Naive thymus-derived CD4-positive, alpha-beta T cell (primary cell): Measurements from ENCODE around the gene CSTPP1. TPM values are rescaled to one million over a fixed set of nuclear protein-coding genes. Genes with fewer than 3 reads are reported as not detected.

Source experiments
- ATAC-seq: fragments of 150-1000 bp; cut with Tn5 transposase; 2 replicates; pipeline ENCODE4 v1.10.0; 2021; ENCODE audit warnings: mild to moderate bottlenecking, moderate library complexity
- CTCF ChIA-PET: fragments of 350-600 bp; sonication (Branson Sonifier 250); formaldehyde crosslinking; loops from one replicate; lab custom pipeline; 2021; ENCODE audit warnings: antibody characterized with exemption; lab: Charles Lee
- POLR2A ChIA-PET: fragments of 350-600 bp; sonication (Branson Sonifier 250); formaldehyde crosslinking; loops from one replicate; lab custom pipeline; 2021; ENCODE audit warnings: antibody characterized with exemption, inconsistent platforms; lab: Charles Lee
- DNase-seq, 9 donors: peaks; one replicate each; pipeline versions ENCODE4 v3.0.0 to v3.0.0-alpha.2; 2020 to 2022; ENCODE audit warnings: mixed read lengths in 1 of 9
- H3K27ac ChIP-seq: one replicate; pipeline ENCODE4 v1.7.0; 2013; ENCODE audit warnings: mild to moderate bottlenecking, low read depth, low read length, moderate library complexity
- H3K27me3 ChIP-seq, 2 donors: one replicate each; pipeline ENCODE4 v1.7.0; 2013; ENCODE audit warnings: low read length in 2 of 2, mild to moderate bottlenecking in 2 of 2, moderate library complexity in 2 of 2; ENCODE audit not compliant: control insufficient read depth in 2 of 2, insufficient read depth in 2 of 2
- H3K36me3 ChIP-seq, 3 experiments: 1 replicate in 2 of 3; 2 replicates in 1 of 3; pipeline ENCODE4 v1.7.0; 2013; ENCODE audit warnings: low read length in 3 of 3, mild to moderate bottlenecking in 3 of 3, moderate library complexity in 1 of 3; ENCODE audit not compliant: insufficient read depth in 3 of 3, control insufficient read depth in 2 of 3
- H3K4me1 ChIP-seq, 2 donors: one replicate each; pipeline ENCODE4 v1.7.0; 2013; ENCODE audit warnings: low read length in 2 of 2, mild to moderate bottlenecking in 2 of 2, moderate library complexity in 1 of 2; ENCODE audit not compliant: control insufficient read depth in 2 of 2, insufficient read depth in 2 of 2
- H3K4me3 ChIP-seq: 2 replicates; pipeline ENCODE4 v1.7.0; 2013; ENCODE audit warnings: mild to moderate bottlenecking, low read length
- H3K9me3 ChIP-seq, 3 experiments: 1 replicate in 2 of 3; 2 replicates in 1 of 3; pipeline ENCODE4 v1.7.0; 2013; ENCODE audit warnings: low read length in 3 of 3; ENCODE audit not compliant: control insufficient read depth in 2 of 3
- H3K27ac Mint-ChIP-seq, 9 donors: one replicate each; pipeline ENCODE4 v1.8.0; 2020 to 2022; ENCODE audit warnings: mixed read lengths in 9 of 9, mild to moderate bottlenecking in 8 of 9, moderate library complexity in 5 of 9, inconsistent platforms in 2 of 9
- H3K27me3 Mint-ChIP-seq, 5 donors: one replicate each; pipeline ENCODE4 v1.8.0; 2021 to 2022; ENCODE audit warnings: mixed read lengths in 5 of 5, mild to moderate bottlenecking in 1 of 5
- H3K36me3 Mint-ChIP-seq, 5 donors: one replicate each; pipeline ENCODE4 v1.8.0; 2020 to 2022; ENCODE audit warnings: mixed read lengths in 5 of 5, mild to moderate bottlenecking in 3 of 5, inconsistent platforms in 1 of 5
- H3K4me1 Mint-ChIP-seq, 7 donors: one replicate each; pipeline ENCODE4 v1.8.0; 2020 to 2022; ENCODE audit warnings: mixed read lengths in 7 of 7, mild to moderate bottlenecking in 3 of 7, inconsistent platforms in 1 of 7
- H3K4me3 Mint-ChIP-seq, 10 donors: one replicate each; pipeline ENCODE4 v1.8.0; 2020 to 2022; ENCODE audit warnings: mild to moderate bottlenecking in 10 of 10, mixed read lengths in 10 of 10, moderate library complexity in 6 of 10, inconsistent platforms in 2 of 10
- H3K9me3 Mint-ChIP-seq, 11 donors: one replicate each; pipeline ENCODE4 v1.8.0; 2020 to 2022; ENCODE audit warnings: mixed read lengths in 11 of 11, mild to moderate bottlenecking in 4 of 11, inconsistent platforms in 1 of 11, moderate library complexity in 1 of 11
- intact Hi-C, 2 donors: fragments of 100-400 bp; cut with micrococcal nuclease; formaldehyde crosslinking; loops; one replicate each; pipeline ENCODE4 v1.15.1; 2023
- polyA plus RNA-seq, 2 donors: library from polyadenylated mRNA; unstranded; fragments of 300-500 nt; fragmentation: Illumina TruSeq; gene quantifications; one replicate each; pipeline ENCODE4 v1.2.3, GENCODE V29; 2021
- total RNA-seq, 6 experiments: library from RNA in 5 of 6; stranded (reverse) in 5 of 6; gene quantifications; 1 replicate in 5 of 6; 2 replicates in 1 of 6; pipeline ENCODE4 v1.2.3 and lab custom pipeline; 2021 to 2026

CSTPP1 gene
- total and polyA plus RNA-seq, 7 experiments from 2014 or later: 9.3 to 18.6 (median 16.1) TPM

DNA sequence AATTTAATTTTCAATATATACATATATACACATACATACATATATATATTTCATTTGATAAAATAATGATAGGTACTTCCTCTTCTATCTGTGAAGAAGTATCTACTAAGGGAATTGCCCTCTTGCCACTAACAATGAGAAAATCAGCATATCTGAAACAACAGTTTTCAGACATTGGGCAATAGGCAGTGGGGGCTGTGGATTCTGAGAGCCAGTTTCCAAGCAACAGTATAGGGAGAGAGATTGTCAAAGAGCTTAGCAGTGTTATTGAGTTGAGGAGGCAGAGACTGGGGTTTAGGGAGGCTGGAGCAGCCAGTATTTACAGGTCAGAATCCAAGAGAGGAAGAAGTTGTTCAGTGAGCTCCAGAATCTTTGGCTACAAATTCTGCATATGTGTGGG lies 120.8 kb downstream of the CSTPP1 start:
- ATAC-seq (no peak), DNase-seq (no peak)
- Mint-ChIP-seq H3K27ac (no peak overlapping the region), H3K9me3 (peaks cover 0 to 10% (median 3%) of the 10 kb centered on the region in 11 donors), H3K36me3 (peaks cover 8 to 50% (median 41%) of the 10 kb centered on the region in 5 donors), H3K4me1 (peaks cover 0 to 6% (median 0%) of the 10 kb centered on the region in 7 donors), H3K27me3 (no peaks in the 10 kb centered on the region), H3K4me3 (no peak overlapping the region)
- Histone ChIP-seq H3K9me3 (no peaks in the 10 kb centered on the region), H3K27ac (no peak overlapping the region), H3K4me3 (no peak overlapping the region), H3K36me3 (no peaks in the 10 kb centered on the region), H3K4me1 (no peaks in the 10 kb centered on the region), H3K27me3 (no peaks in the 10 kb centered on the region)
- POLR2A ChIA-PET: no interaction called here
- CTCF ChIA-PET: no interaction called here
- intact Hi-C loops: no loop called here

GRCh38 chr11:47060807-47061206 lies 124.2 kb downstream of the CSTPP1 start:
- no peaks in the 10 kb centered on the region for H3K36me3 ChIP-seq
- Mint-ChIP-seq H3K4me1 (peaks cover 0 to 6% (median 0%) of the 10 kb centered on the region in 7 donors), H3K4me3 (no peak overlapping the region), H3K27ac (no peak overlapping the region), H3K9me3 (peaks cover 0 to 10% (median 3%) of the 10 kb centered on the region in 11 donors), H3K27me3 (no peaks in the 10 kb centered on the region), H3K36me3 (peaks cover 0 to 43% (median 22%) of the 10 kb centered on the region in 5 donors)
- ChIA-PET POLR2A (no interaction called here), CTCF (interaction anchor here (0.6 kb wide), 1 partner anchor 25 kb away, joined by 3 read pairs; no protein-coding TSS in a partner anchor)
- DNase-seq (no peak), ATAC-seq (no peak)
- H3K4me3 ChIP-seq: no peak overlapping the region
- no peaks in the 10 kb centered on the region for H3K9me3 ChIP-seq
- no peaks in the 10 kb centered on the region for H3K4me1 ChIP-seq
- no peaks in the 10 kb centered on the region for H3K27me3 ChIP-seq
- intact Hi-C loops: no loop called here
- no peak overlapping the region for H3K27ac ChIP-seq

DNA sequence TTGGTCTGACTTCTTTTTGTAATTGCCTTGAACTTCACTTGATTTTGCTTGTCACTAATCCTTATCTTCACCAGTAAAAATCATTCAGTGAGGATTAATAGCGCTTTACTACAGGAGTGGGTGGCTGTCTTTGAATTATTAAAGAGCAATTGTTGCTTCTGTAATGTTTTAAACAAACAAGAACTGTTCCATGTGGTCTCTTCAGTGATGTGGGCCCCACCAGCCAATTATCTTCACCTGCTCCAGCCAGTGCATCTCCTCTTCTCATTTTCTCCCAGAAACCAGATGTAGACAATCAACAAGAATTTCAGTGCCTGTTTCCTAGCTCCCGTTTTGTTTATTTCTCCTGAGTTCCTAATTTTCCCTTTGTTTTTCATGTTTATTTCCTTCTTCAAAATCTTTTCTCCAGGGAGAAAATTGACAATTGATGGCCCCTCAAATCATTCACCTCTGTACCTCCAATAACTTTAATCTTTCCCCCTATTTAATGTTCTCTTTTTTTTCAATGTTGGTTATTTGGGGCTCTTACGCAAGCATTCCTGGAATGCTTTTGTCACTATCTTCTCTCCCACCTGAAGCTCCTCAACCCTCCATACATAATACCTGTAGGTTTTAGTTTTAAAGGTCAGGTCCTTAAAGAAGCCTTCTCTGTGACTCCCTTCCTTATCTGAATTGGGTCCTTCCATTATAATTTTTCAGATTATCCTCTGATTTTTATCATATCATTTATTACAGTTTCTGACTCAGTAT lies 125.0 kb downstream of the CSTPP1 start:
- Mint-ChIP-seq H3K4me1 (peaks cover 0 to 6% (median 0%) of the 10 kb centered on the region in 7 donors), H3K36me3 (peaks cover 0 to 35% (median 15%) of the 10 kb centered on the region in 5 donors), H3K9me3 (peaks cover 0 to 10% (median 3%) of the 10 kb centered on the region in 11 donors), H3K27ac (peak overlapping the region in 2 of 9 donors; percentile 54 to 68), H3K27me3 (no peaks in the 10 kb centered on the region), H3K4me3 (no peak overlapping the region)
- CTCF ChIA-PET: interaction anchor here (0.6 kb wide), 1 partner anchor 24 kb away, joined by 3 read pairs; no protein-coding TSS in a partner anchor
- Histone ChIP-seq H3K4me3 (no peak overlapping the region), H3K36me3 (no peaks in the 10 kb centered on the region), H3K27me3 (no peaks in the 10 kb centered on the region), H3K4me1 (no peaks in the 10 kb centered on the region), H3K27ac (no peak overlapping the region), H3K9me3 (no peaks in the 10 kb centered on the region)
- POLR2A ChIA-PET: no interaction called here
- intact Hi-C loops: no loop called here
- no peak for ATAC-seq
- DNase-seq: no peak

GRCh38 chr11:47062736-47063135 lies 126.2 kb downstream of the CSTPP1 start:
- ATAC-seq: no peak
- Histone ChIP-seq H3K36me3 (no peaks in the 10 kb centered on the region), H3K27me3 (no peaks in the 10 kb centered on the region), H3K4me1 (no peaks in the 10 kb centered on the region), H3K9me3 (no peaks in the 10 kb centered on the region), H3K4me3 (no peak overlapping the region), H3K27ac (no peak overlapping the region)
- POLR2A ChIA-PET: no interaction called here
- H3K4me3 Mint-ChIP-seq: no peak overlapping the region
- CTCF ChIA-PET: no interaction called here
- H3K4me1 Mint-ChIP-seq: peaks cover 0 to 6% (median 0%) of the 10 kb centered on the region in 7 donors
- intact Hi-C loops: no loop called here
- no peak for DNase-seq
- H3K9me3 Mint-ChIP-seq: peaks cover 0 to 4% (median 0%) of the 10 kb centered on the region in 11 donors
- peaks cover 0 to 27% (median 9%) of the 10 kb centered on the region in 5 donors for H3K36me3 Mint-ChIP-seq
- no peaks in the 10 kb centered on the region for H3K27me3 Mint-ChIP-seq
- no peak overlapping the region for H3K27ac Mint-ChIP-seq

DNA sequence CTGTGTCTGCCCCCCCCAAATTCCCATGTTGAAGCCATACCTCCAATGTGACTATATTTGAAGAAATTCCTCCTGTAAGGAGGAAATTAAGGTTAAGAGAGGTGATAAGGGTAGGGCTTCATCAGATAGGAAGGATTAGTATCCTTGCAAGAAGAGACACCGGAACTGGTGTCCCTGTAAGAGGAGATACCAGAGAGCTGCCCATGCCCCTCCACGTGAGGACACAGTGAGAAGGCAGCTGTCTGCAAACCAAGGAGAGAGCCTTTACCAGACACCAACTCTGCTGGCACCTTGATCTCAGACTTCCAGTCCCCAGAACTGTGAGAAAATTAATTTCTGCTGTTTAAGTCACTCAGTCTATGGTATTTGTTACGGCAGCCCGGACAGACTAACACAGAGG lies 130.8 kb downstream of the CSTPP1 start:
- no peak overlapping the region for H3K4me3 Mint-ChIP-seq
- Histone ChIP-seq H3K4me3 (no peak overlapping the region), H3K27me3 (no peaks in the 10 kb centered on the region), H3K36me3 (no peaks in the 10 kb centered on the region), H3K9me3 (no peaks in the 10 kb centered on the region), H3K4me1 (no peaks in the 10 kb centered on the region), H3K27ac (no peak overlapping the region)
- ATAC-seq (no peak), DNase-seq (no peak)
- CTCF ChIA-PET: no interaction called here
- H3K9me3 Mint-ChIP-seq: peaks cover 0 to 3% (median 0%) of the 10 kb centered on the region in 11 donors
- no peak overlapping the region for H3K27ac Mint-ChIP-seq
- peaks cover 0 to 4% (median 0%) of the 10 kb centered on the region in 7 donors for H3K4me1 Mint-ChIP-seq
- intact Hi-C loops: loop anchor here in 1 of 2 donors (2.0 kb wide), 1 partner anchor 231 kb away; no protein-coding TSS in a partner anchor
- peaks cover 0 to 3% (median 0%) of the 10 kb centered on the region in 5 donors for H3K27me3 Mint-ChIP-seq
- H3K36me3 Mint-ChIP-seq: peaks cover 0 to 14% (median 3%) of the 10 kb centered on the region in 5 donors
- POLR2A ChIA-PET: no interaction called here

DNA sequence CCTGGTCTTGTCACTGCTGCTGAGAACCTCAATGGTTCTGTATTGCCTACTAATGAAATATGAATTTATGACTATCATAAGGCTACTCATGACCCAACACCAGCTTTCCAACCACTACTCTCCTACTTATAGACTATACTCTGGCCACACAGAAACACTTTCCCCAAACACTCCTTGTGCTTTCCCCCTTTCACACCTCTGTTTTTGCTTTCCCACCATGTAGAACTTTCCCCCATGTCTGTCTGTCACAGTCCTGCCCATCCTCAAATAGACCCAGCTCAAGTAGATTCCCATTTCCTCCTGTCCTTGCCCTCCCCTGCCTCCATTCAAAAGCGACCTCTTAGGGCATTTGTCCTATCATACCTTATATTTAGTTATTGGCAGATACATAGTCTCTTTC lies 134.2 kb downstream of the CSTPP1 start:
- Mint-ChIP-seq H3K9me3 (no peaks in the 10 kb centered on the region), H3K4me1 (peaks cover 0 to 1% (median 0%) of the 10 kb centered on the region in 7 donors), H3K36me3 (peaks cover 0 to 3% (median 0%) of the 10 kb centered on the region in 5 donors), H3K27ac (no peak overlapping the region), H3K27me3 (peaks cover 0 to 3% (median 0%) of the 10 kb centered on the region in 5 donors), H3K4me3 (no peak overlapping the region)
- ATAC-seq: no peak
- no peaks in the 10 kb centered on the region for H3K27me3 ChIP-seq
- DNase-seq: no peak
- no peaks in the 10 kb centered on the region for H3K36me3 ChIP-seq
- ChIA-PET POLR2A (no interaction called here), CTCF (no interaction called here)
- no peaks in the 10 kb centered on the region for H3K4me1 ChIP-seq
- H3K9me3 ChIP-seq: no peaks in the 10 kb centered on the region
- H3K4me3 ChIP-seq: no peak overlapping the region
- no peak overlapping the region for H3K27ac ChIP-seq
- intact Hi-C loops: loop anchor here in 1 of 2 donors (5.0 kb wide), 1 partner anchor 212 kb away; no protein-coding TSS in a partner anchor
